ENCODE data around the gene UGCG. TPM values are rescaled to one million over a fixed set of nuclear protein-coding genes. Genes with fewer than 3 reads are reported as not detected.
A peak's percentile ranks its signal among the peaks of the same experiment; 100 is the strongest.

UGCG gene
- total and polyA plus RNA-seq, 2 donors (not counting 1 experiment from before 2014, with no cell fraction given): 23.9 to 53.5 TPM

DNA sequence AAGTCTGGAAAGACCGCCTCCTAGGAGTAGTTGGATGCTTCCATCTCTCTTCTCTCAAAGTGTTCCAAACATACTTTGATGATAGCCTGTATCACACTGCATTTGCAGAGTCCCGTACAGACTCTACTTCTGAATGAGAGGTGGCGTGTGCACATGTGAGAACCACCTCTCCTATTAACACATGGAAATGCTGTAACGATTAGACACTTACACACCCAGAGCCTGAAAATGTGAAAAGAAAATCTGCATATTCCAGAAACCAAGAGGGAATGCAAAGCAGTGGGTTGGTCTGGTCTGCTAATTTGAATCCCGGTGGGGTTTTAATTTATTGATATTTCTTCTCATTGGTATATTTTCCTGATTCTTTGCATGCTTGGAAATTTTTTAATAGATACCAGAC lies 10.5 kb downstream of the UGCG start:
- no peaks in the 10 kb centered on the region for H3K27me3 Mint-ChIP-seq
- Histone ChIP-seq H3K9me3 (ENCODE audit: control extremely low read depth in 1 of 3, control insufficient read depth in 2 of 3, insufficient read depth in 1 of 3, low read length in 2 of 3) (peaks cover 0 to 10% (median 0%) of the 10 kb centered on the region in 3 donors), H3K9ac (ENCODE audit: low read length) (no peak overlapping the region), H2AFZ (ENCODE audit: insufficient read depth, low read depth, low read length, poor library complexity, severe bottlenecking) (no peak overlapping the region), H3K4me2 (replicated peaks; ENCODE audit: low read depth, low read length, poor library complexity, severe bottlenecking) (peak overlapping the region; percentile 27), H3K79me2 (ENCODE audit: control insufficient read depth, insufficient read depth, low read length) (peaks cover 98% of the 10 kb centered on the region), H4K20me1 (ENCODE audit: control insufficient read depth, insufficient read depth, low read length, poor library complexity, severe bottlenecking) (peaks cover 96% of the 10 kb centered on the region), H3K36me3 (replicated peaks in 1 of 2; ENCODE audit: control extremely low read depth in 1 of 2, control insufficient read depth in 1 of 2, extremely low read depth in 1 of 2, insufficient read depth in 2 of 2, low read length in 1 of 2) (peaks cover 0 to 17% of the 10 kb centered on the region in 2 experiments), H3K4me1 (ENCODE audit: control insufficient read depth in 2 of 2, insufficient read depth in 2 of 2, low read length in 2 of 2) (peaks cover 92% of the 10 kb centered on the region in 2 donors), H3K27me3 (replicated peaks in 1 of 4; ENCODE audit: control extremely low read depth in 1 of 4, control insufficient read depth in 3 of 4, insufficient read depth in 4 of 4, low read length in 3 of 4) (no peaks in the 10 kb centered on the region), H3K27ac (ENCODE audit: low read length in 2 of 2) (peak overlapping the region in 1 of 2 donors; percentile 60), H3K4me3 (ENCODE audit: control extremely low read depth in 1 of 5, extremely low read depth in 1 of 5, insufficient read depth in 1 of 5, low read depth in 2 of 5, low read length in 4 of 5) (no peak overlapping the region)
- H3K9me3 Mint-ChIP-seq (ENCODE audit: insufficient read depth): no peaks in the 10 kb centered on the region
- peak overlapping the region; percentile 64 for H3K27ac Mint-ChIP-seq
- H3K4me3 Mint-ChIP-seq: peak overlapping the region; percentile 51
- DNase-seq: no peak
- intact Hi-C loops (cut with micrococcal nuclease): loop anchor here (10.0 kb wide), 1 partner anchor 578 kb away; the partner anchor contains the start of gene KIAA1958
- 96% methylated on average over 3 of the region's 5 CpGs for WGBS (ENCODE audit: insufficient coverage)
- POLR2A ChIA-PET: no interaction called here
- H3K4me1 Mint-ChIP-seq: peaks cover 78% of the 10 kb centered on the region
- no peak for ATAC-seq (ENCODE audit: low read depth)
- TF ChIP-seq CTCF (IDR thresholded peaks at IDR 0.05) (no peak), EZH2 (IDR thresholded peaks at IDR 0.05; ENCODE audit: borderline replicate concordance, insufficient read depth, low read depth, low read length, poor library complexity, severe bottlenecking) (no peak)
- CTCF ChIA-PET: interaction anchor here (0.6 to 1.3 kb wide), 2 partner anchors 66 to 167 kb away, joined by 3 to 6 read pairs; no protein-coding TSS in a partner anchor

GRCh38 chr9:111909444-111909843 lies 12.8 kb downstream of the UGCG start:
- Histone ChIP-seq H3K27me3 (replicated peaks in 1 of 4; ENCODE audit: control extremely low read depth in 1 of 4, control insufficient read depth in 3 of 4, insufficient read depth in 4 of 4, low read length in 3 of 4) (no peaks in the 10 kb centered on the region), H3K4me2 (replicated peaks; ENCODE audit: low read depth, low read length, poor library complexity, severe bottlenecking) (peak overlapping the region; percentile 53), H3K4me3 (ENCODE audit: control extremely low read depth in 1 of 5, extremely low read depth in 1 of 5, insufficient read depth in 1 of 5, low read depth in 2 of 5, low read length in 4 of 5) (no peak overlapping the region), H3K9ac (ENCODE audit: low read length) (peak overlapping the region; percentile 6), H3K4me1 (ENCODE audit: control insufficient read depth in 2 of 2, insufficient read depth in 2 of 2, low read length in 2 of 2) (peaks cover 92 to 93% of the 10 kb centered on the region in 2 donors), H4K20me1 (ENCODE audit: control insufficient read depth, insufficient read depth, low read length, poor library complexity, severe bottlenecking) (peaks cover 95% of the 10 kb centered on the region), H3K36me3 (replicated peaks in 1 of 2; ENCODE audit: control extremely low read depth in 1 of 2, control insufficient read depth in 1 of 2, extremely low read depth in 1 of 2, insufficient read depth in 2 of 2, low read length in 1 of 2) (peaks cover 1 to 13% of the 10 kb centered on the region in 2 experiments), H3K27ac (ENCODE audit: low read length in 2 of 2) (peak overlapping the region in 1 of 2 donors; percentile 51), H3K79me2 (ENCODE audit: control insufficient read depth, insufficient read depth, low read length) (peaks cover 98% of the 10 kb centered on the region), H2AFZ (ENCODE audit: insufficient read depth, low read depth, low read length, poor library complexity, severe bottlenecking) (no peak overlapping the region), H3K9me3 (ENCODE audit: control extremely low read depth in 1 of 3, control insufficient read depth in 2 of 3, insufficient read depth in 1 of 3, low read length in 2 of 3) (no peaks in the 10 kb centered on the region)
- DNase-seq (peak; percentile 61), ATAC-seq (ENCODE audit: low read depth) (peak; percentile 67)
- TF ChIP-seq EZH2 (IDR thresholded peaks at IDR 0.05; ENCODE audit: borderline replicate concordance, insufficient read depth, low read depth, low read length, poor library complexity, severe bottlenecking): no peak
- no peak for TF ChIP-seq CTCF (IDR thresholded peaks at IDR 0.05)
- 17% methylated on average over 1 of the region's 3 CpGs for WGBS (ENCODE audit: insufficient coverage)
- peak overlapping the region; percentile 72 for H3K4me3 Mint-ChIP-seq
- ChIA-PET POLR2A (interaction anchor here (0.6 to 0.8 kb wide), 2 partner anchors 14 to 74 kb away, joined by 3 to 4 read pairs; no protein-coding TSS in a partner anchor), CTCF (interaction anchor here (0.9 to 1.3 kb wide), 3 partner anchors 13 to 74 kb away, joined by 3 read pairs; partner anchors contain the start of gene UGCG)
- H3K27ac Mint-ChIP-seq: peak overlapping the region; percentile 76
- peaks cover 88% of the 10 kb centered on the region for H3K4me1 Mint-ChIP-seq
- no peaks in the 10 kb centered on the region for H3K9me3 Mint-ChIP-seq (ENCODE audit: insufficient read depth)
- H3K27me3 Mint-ChIP-seq: no peaks in the 10 kb centered on the region
- intact Hi-C loops (cut with micrococcal nuclease): loop anchor here (10.0 kb wide), 1 partner anchor 575 kb away; the partner anchor contains the start of gene KIAA1958

Measured in B cell (primary cell).